GM21529 (cell line): ENCODE measurements around the gene GABBR2.
"Not testable (repeated sequence)": the region's sequence is repeated elsewhere in the genome, so short reads cannot be mapped to it uniquely, and the experiment has no call there.

Experiments used
- ATAC-seq: cut with Tn5 transposase; IDR thresholded peaks from one replicate; pipeline ENCODE4 v1.9.1; 2021; ENCODE audit not compliant: unreplicated experiment

Gene GABBR2

DNA sequence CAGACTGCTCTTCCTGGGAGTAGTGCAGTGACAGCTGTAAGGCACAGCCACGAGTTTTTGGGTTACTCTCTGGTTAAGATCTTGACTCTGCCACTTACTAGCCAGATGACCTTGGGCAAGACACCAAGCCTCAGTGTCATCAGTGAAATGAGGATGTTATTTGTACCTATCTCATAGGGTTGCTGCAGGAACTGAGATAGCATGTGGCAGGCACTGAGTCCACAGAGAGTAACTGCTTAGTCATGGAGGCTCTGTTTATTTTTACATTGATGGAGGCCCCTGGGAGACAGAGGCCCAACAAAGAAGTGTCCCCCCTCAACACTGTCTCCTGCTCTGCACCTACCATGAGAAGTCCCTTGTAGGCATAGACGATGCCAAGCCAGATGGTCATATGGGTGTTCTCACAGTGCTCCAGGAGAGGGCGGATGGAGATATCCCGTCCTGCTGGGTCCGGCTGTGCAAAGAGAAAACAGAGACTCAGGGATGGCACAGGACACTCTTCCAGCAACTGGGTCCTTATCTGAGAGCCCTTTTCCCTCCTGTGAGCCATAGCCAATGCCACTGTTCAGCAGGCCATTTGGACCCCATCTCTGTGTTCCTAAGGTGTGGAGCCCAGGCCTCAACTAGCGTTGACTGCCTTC lies 397.9 kb downstream of the GABBR2 start:
- ATAC-seq: no peak

DNA sequence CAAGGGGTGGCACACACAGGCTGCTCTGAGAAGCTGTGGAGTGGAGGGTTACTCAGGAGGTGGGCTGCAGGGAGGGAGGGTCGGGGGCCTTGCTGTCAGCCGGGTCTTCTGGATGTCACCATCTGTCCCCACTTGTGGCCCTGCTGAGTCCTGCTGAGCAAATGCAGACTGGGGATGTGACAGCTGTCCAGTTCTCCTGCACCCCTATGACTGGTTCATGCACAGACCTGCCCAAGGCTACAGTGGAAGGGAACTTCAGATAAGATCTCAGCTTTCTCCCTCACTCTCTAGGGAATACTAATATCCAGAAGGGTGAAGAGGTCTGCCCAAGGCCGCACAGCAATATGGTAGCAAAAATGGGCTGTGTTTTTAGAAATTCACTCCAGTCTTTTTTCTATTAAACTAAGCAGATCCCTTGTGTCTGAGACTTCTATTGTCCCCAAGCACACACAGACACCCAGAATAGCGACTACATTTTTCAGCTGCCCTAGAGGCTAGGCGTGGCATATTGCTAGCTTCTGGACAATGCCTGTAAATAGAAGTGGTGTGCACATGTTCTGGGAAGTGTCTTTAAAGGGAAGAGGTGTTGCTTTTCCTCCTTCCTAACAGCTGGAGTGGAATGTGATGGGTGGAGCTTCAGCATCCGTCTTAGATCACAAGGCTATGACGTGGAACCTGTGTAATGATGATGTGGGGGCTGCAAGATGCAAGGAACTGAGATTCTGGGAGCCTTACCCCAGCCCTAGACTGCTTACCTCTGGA lies 402.2 kb downstream of the GABBR2 start:
- ATAC-seq: no peak

DNA sequence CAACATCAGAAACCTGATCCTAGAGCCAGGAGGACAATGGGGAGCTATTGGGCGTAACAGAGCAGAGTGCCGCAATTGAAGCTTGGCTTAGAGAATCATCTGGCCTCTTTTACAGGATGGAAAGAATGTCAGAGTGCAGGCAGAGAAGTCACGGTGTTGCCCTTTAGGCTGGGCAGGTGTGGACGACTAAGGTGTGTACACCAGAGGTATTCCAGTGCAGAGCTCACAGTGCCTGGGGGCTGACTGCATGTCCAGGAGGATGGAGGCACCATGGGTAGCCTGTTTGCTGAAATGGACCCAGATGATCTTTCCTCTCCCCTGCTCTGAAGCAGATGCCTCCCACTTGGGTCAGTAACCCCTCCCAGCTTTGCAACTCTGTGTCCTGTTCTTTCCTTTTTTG lies 404.4 kb downstream of the GABBR2 start:
- no peak for ATAC-seq

DNA sequence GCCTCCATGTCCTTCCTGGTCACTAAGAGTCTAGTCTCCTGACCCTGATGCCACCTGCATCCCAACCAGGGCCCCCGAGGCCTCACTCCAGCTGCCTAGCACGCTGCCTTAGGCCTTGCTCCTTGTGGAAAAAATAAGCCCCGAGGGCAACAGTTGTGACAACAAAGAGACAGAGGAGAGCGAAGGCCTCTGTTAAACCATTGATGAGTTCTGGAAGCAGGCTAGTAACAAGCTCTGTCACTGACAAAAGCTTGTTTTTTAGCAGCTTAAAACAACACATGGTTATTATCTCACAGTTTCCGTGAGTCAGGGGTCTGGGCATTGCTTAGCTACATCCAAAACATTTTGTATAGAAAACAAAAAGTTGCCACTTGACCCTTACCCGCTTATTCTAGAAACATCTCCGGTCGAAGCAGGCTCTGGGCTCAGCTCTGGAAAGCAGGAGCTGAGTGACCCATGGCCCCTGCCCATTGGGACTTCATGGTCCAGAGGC lies 405.1 kb downstream of the GABBR2 start:
- ATAC-seq: no peak

DNA sequence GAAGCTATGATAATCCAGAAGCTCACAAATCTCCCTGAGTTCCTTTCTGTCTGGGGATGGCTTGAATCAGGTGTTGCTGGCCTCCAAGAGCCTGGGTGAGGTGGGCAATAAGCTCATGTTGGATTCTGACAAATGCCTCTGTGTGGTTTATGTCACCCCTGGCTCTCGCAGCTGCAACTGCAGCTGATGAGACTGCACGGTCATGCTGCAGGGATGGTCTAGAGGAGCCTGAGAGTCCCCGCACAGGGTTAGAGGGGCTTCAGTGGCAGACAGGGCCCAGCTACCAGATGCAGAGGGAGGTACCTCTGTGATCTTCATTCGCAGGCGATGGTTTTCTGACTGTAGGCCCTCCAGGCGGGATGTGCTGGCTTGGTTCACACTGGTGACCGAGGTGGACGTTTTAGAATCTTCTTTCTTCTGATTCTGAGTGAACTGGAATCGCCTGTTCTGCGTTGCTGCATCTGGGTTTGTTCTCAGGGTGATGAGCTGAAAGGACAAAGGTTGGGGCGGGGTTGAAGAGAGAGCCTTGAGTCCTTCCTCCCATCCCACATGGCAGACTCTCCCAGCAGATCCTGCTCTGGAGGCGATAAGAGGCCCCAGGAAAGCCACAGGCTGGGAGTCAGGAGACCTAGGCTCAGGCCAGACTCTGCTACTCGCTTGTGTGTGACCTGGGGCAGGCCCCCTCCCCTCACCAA lies 405.6 kb downstream of the GABBR2 start:
- ATAC-seq: no peak

DNA sequence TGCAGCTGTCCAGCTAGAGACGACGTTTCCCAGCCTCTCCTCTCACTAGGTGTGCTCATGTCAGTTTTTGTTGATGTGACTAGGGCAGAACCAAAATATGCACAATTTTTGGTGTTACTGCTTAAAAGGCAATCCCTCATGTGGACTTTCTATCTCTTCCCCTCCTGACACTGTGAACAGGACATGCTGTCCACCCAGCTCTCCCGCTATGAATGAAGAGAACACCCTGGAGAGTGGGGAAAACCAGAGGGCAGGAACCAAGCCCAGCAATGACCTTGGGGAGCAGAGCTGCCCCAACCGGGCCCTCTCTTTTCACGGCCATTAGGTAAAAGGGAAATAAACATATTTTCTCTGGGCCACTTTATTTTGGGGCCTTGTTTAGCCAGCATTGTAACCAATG lies 406.6 kb downstream of the GABBR2 start:
- no peak for ATAC-seq

DNA sequence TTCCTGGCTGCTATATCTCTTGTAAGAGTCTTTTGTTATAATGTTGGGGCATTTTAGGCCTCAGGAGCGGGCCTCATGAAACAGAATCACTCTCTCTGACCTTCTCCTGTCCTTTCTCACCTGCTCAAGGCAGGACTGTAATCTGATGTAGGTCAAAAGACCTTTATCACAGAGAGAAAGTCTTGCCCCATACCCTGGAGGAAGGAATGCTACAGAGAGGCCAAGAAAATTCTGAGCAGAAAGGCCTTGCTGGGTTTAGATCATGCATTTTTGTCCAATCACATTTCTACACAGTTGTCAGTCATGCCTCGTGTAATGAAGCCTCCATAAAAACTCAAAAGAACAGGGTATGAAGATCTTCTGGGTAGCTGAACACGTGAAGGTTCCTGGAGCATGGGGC lies 408.1 kb downstream of the GABBR2 start:
- ATAC-seq: no peak

DNA sequence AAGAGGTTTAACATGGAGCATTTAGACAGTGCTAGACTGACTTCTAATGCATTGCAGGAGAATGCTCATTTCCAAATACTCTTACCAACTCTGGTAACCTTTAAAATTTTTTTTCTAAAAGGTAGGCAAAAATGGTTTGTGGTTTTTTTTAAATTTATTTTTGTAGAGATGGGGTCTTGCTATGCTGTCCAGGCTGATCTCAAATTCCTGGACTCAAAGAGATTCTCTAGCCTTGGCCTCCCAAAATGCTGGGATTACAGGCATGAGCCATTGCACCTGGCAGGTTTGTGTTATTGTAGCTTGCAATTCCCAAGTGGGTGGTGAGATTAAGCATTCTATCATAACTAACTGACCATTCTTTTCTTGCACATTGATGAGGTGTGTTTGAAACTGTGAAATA lies 410.3 kb downstream of the GABBR2 start:
- no peak for ATAC-seq

DNA sequence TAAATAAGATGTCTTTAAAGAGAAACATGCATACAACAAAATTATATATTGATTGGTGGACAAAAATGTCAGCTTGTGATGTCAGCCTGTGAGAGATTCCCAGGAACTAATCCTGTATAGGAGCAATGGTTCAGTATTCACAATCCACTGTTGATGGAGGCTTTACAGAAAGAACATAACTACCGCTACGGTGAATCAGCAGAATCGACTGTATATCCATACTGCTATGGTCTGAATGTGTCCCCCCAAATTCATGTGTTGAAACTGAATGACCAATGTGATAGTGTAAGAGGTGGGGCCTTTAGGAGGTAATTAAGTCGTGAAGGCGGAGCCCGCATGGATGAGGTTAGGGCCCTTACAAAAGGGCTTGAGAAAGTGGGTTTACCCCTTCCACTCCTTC lies 412.9 kb downstream of the GABBR2 start:
- ATAC-seq: no peak

DNA sequence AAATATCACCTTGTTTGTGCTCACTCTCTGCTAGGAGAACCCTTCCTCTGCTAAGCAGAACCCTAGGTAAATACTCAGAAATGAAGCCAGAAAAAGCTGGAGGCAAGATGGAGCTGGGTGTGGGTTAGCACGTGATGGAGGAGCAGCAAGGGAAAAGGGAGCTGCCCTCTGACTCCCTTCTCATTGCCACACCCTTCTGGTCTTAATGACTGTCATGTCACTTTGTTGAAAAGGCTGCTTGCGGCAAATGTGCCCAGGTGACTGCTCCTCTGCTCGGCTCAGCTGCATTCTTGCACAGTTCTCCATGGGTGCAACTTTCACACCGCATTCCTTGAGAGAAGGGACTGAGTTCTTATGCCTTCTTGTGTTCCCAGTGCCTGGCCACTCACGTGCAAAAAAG lies 416.9 kb downstream of the GABBR2 start:
- no peak for ATAC-seq

DNA sequence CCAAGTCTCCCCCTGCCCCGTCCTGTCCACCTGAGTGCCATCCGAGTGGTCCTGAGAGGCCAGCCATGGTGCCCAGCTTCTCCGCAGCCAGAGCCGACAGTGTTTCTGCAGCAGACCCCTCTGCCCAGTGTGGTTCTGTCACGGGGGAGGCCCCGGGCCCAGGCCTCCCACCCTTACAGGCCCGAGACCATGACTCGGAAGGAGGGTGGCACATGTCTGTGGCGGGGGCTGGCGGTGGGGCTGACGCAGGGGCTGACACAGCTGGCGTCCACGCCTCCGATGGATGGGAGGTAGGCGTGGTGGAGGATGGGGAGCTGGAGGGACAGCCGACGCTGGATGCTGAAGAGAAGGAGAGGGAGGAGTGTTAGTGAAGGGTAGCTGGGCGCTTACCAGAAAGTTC lies 418.3 kb downstream of the GABBR2 start:
- ATAC-seq: no peak

DNA sequence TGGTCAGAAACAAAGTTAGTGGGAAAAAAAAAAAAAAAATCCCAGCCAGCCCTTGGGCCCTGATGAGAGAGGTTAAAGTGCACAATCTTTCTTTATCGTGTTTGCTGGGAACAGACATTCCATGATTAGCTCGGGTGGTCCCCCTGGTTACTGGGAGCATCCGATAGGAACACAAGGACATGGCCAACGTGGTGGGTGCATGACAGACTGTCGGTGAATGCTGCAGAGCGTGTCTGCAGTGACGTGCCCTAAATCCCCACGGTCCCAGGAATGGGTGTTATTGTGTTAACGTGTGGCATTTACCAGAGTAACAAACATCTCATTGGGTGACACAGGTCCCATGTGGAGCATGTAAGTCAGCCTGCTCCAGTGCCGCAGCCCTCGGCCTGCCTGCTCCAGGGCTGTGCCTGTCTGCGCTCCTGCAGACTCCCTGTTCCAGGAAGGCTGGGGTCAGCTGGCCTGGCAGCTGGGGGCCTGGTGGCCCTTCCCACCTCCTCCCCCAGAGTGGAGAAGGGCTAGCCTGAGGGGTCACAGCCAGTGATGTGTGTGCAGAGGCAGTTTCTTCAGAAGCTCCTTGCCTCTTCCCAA lies 419.0 kb downstream of the GABBR2 start:
- ATAC-seq: no peak

DNA sequence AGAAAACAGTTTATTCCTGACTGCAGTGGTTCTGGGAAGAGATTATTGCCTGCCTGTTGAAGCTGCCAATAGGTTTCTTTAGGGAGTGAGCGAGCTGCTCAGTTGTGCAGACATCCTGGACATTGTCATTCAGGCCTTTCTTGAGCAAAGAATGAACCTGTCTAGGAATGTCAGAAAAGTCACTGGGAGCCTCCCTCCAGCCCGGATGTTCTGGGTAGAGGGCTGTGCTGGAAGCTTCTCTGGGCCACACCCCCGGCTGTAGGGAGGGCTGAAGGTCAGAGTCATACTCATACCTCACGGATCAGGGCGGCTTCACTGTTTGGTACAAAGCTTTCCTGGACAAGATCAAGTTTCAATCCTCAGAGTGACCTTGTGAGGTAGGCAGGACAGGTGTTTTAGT lies 419.9 kb downstream of the GABBR2 start:
- no peak for ATAC-seq

DNA sequence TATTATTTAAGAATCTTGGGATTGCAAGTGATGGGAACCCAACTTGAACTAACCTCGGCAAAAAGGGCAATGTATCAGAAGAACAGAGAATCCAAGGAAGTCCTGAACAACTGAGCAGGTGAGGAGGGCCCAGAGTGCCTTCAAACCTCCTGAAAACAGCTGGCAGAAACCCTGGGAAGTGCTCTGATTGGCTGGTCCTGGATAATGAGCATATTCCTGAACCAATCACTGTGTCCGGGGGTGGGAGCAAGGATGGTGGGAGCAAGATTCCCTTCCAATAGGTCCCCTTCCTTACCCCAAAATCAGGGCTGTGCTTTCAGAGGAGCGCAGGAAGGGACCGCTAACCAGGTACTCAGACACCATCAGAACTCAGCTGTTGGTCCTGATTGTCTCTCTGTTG lies 421.4 kb downstream of the GABBR2 start:
- no peak for ATAC-seq

DNA sequence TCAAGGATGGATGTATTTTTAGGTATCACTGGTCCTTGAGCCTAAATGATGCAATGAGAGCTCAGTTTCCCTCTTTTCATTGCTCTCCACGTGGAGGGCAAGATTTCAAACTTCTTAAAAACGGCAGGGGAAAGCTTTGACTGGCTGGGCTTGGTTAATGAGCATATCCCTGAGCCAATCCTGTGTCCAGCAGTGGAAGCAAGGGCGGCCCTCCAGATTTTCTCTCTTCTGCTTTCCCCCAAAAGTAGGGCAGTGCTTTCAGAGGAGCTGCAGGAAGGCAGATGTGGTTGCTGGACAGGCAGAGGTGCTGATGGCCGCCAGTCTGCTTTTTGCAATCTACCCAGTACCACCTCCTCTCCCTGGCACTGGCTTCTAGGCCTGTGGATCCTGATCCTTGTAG lies 423.3 kb downstream of the GABBR2 start:
- no peak for ATAC-seq

DNA sequence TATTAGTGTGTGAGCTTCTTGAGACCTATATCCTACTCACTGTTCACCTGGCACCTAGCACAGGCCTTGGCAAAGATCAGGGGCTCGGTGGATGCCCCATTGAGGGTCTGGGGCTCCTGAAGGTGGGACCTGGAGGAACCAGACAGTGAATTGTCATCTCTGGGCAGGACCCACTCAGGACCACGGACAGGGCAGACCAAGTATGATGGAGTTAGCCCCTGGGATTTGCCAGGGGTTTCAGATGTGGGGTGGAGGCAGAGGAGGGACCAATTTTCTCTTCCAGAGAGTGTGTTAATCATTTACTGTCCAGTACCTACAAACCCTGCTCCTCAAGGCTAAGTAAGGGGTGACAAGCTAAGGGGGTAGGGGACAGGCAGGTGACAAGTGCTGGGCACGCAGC lies 424.0 kb downstream of the GABBR2 start:
- ATAC-seq: no peak

DNA sequence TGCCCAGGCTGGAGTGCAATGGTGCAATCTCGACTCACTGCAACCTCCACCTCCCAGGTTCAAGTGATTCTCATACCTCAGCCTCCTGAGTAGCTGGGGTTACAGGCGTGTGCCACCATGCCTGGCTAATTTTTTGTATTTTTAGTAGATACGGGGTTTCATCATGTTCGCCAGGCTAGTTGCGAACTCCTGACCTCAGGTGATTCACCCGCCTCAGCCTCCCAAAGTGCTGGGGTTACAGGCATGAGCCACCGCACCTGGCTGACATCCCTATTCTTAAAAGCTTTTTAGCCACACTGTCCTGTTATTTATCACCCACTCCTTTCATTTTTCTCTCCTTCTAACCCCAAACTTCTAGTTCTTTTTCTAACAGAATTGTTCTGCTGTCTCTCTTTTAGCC lies 425.6 kb downstream of the GABBR2 start:
- ATAC-seq: not testable (repeated sequence)

DNA sequence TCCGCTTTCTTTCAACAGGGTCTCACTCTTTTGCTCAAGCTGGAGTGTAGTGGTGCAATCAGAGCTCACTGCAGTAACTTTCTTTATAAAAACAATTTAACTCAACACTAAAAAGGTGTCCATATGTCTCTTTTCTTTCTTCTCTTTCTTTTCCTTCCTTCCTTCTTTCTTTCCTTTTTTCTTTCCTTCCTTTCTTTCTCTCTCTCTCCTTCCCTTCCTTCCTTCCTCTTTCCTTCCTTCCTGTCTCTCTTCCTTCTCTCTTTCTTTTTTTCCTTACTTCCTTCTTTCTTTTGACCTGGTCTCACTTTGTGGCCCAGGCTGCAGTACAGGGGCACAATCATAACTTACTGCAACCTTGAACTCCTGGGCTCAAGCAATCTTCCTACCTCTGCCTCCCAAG lies 427.5 kb downstream of the GABBR2 start:
- no peak for ATAC-seq

DNA sequence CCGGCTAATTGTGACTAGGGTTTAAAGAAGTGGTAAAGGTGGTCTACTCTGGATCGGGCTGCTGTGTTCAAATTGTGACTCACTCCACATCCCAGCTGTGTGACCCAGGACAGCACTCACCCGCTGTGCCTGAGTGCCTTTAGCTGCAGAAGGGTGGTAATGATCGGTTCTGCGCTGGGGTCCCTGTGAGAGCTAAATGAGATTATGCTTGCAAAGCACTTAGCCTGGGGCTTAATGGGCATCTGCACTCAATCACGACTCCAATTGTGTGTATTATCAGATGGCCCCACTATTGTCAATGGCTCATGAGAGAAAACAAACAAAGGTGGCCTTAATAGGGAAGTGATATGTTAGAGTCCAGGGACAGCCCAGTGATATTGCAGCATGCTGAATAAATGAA lies 428.2 kb downstream of the GABBR2 start:
- no peak for ATAC-seq

DNA sequence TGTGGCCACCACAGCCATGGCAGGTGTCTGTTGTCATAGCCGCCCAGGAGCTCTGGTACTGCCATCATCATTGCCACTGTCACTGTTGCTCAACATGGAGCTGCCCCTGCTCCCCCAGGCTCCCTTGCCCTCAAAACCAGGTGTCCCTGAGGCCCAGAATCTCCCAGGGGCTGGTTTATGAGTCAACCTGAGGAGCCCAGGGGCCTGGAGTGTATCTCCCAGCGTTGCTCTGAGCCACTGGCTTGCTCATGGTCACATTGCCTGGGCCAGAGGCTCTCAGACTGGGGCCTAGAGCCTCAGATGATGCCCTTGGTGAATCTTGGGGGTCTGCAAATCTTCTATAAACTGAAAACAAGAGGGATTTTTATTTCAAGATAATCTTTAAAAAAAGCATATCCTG lies 428.6 kb downstream of the GABBR2 start:
- no peak for ATAC-seq

DNA sequence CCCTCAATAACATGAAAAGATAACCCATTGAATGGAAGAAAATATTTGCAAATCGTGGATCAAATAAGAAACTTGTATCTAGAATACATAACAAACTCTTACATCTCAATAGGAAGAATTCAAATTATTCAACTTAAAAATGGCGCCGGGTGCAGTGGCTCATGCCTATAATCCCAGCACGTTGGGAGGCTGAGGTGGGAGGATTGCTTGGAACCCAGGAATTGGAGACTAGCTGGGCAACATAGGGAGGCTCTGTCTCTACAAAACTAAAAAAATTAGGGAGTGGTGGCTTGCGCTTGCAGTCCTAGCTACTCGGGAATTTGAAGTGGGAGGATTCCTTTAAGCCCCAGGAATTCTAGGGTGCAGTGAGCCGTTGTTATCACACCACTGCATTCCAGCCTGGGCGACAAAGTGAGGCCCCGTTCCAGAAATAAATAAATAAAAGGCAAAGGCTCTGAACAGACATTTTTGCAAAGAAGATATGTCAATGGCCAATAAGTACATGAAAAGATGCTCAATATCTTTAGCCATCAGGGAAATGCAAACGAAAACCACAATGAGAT lies 431.7 kb downstream of the GABBR2 start:
- no peak for ATAC-seq
